Measurements from ENCODE around the gene PCDH10. TPM values are rescaled to one million over a fixed set of nuclear protein-coding genes. Genes with fewer than 3 reads are reported as not detected.
"Not testable (repeated sequence)": the region's sequence is repeated elsewhere in the genome, so short reads cannot be mapped to it uniquely, and the experiment has no call there.

The PCDH10 gene
- total RNA-seq, 1 donor from 2014 or later, result 0.05 TPM

- ATAC-seq (no peak), DNase-seq (no peak)
- intact Hi-C loops (cut with micrococcal nuclease), result no loop called here
These were observed 41.0 kb downstream of the PCDH10 start for GRCh38 chr4:133190098-133190497.

DNA sequence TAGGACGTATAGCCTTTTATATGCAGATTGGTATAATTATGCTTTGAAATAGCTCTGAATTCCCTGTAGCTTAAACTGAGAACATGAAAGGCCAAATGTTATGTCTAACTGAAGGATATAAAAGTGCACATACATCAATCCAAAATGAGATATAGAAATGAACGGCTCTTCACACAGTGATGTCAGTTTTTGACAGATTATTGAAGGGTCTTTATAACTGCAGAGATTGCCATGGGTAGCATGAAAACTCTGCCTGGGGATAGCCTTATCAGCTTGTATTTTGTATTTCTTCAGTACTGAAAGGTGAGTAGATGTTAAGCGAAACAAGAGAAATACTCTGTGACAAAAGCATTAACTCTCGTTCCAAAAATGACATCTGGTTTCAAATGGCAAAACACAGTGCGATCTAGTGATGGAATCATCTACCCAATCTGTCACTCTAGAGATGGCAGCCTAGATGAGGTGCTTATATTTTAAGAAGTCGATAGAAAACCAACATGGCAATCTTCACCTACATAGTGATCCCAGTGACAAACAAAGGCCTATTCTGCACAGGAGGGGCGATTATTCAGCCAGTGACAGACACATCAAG, 59.7 kb downstream of the PCDH10 start:
- intact Hi-C loops (cut with micrococcal nuclease), result no loop called here
- DNase-seq (no peak), ATAC-seq (no peak)

DNA sequence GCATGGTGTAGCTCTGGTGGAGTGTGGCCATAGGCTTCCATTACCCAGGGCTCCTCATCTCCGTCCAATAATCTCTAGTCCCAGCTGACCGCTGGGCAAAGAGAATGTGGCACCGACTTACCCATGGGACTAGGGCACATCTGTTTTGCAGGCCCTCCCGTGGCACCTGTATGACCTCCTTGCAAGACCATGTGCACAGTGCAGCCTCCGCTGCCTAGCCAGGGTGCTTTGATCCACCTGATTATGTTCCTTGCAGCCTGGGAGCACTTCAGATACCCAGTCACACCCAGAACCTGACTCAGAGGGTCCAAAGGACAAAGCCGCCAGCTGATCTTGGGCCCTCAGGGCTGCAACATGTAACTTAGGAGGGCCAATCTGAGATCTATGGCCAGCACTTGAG, 84.8 kb downstream of the PCDH10 start:
- intact Hi-C loops (cut with micrococcal nuclease), result no loop called here
- ATAC-seq (no peak), DNase-seq (no peak)

DNA sequence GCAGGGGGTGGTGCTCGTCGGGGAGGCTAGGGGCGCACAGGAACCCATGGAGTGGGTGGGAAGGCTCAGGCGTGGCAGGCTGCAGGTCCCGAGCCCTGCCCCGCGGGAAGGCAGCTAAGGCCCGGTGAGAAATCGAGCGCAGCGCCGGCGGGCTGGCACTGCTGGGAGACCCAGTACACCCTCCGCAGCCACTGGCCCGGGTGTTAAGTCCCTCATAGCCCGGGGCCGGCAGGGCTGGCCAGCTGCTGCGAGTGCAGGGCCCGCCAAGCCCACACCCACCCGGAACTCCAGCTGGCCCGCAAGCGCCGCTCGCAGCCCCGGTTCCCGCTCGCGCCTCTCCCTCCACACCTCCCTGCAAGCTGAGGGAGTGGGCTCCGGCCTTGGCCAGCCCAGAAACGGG, 91.4 kb downstream of the PCDH10 start:
- DNase-seq; intact Hi-C loops (cut with micrococcal nuclease): not testable (repeated sequence)

More for the DNA sequence above, 91.4 kb downstream of the PCDH10 start:
- ATAC-seq, result not testable (repeated sequence)

Data from left ventricle myocardium superior (tissue), 1 donor.